Fibroblast of skin of left biceps (primary cell): ENCODE results near the gene NFKBIA.
"Not testable (repeated sequence)": the region's sequence is repeated elsewhere in the genome, so short reads cannot be mapped to it uniquely, and the experiment has no call there.

Experiments used
- DNase-seq, 2 experiments: peaks; one replicate each; pipeline ENCODE4 v3.0.0-alpha.2; 2013; ENCODE audit warnings: low read depth in 2 of 2

The NFKBIA gene

DNA sequence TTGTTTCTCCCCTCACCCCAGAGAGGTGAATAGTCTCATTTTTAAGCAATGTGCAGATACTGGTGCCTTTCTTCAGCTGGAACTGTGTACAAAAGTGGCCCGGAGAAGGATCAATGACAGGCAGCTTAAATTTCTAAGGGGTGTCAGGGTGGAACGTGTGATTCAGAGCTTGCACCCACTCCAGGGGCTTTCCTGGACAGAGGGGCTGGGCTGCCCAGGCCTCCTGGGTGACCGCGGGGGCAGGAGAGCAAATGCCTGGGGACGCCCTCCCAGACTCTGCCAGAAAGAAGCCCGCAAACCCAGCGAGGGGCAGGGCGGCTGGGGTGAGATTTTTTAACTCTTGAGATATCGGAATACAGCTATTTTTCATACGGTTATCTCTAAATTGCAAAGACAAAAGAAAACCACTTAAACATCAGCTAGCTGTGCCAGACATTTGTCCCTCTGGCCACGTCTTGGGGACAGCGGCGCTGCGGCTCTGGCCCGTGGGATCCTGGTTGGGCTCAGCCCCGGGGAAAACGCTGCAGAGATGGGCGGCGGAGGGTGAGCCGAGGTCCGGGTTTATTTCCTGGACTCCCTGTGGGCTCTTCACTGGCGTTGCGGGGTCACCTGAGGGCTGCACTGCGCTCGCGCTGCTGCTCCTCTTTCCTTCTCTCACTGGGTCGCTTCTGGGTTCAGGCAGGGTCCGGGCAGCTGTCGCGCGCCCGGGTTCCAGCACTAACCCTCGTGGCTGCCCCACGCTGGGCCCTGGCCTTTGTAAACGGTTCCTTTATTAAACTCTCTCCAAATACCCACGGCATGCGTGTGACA, 35.8 kb downstream of the NFKBIA start:
- no peak for DNase-seq

DNA sequence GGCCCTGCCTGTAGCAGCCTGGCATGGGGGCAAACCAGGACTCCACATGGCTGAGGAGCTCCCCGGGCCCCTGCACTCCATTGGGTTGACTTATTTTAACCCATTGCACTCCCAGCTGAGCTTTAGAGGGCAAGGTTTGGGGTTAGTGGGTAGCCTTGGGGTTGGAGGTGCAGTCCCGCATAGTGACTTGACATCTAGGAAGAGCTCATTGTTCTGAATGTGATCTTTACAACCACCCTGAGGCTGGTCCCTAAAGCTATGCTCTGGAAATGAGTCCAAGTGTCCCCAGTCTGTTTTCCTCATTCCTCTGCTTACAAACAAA, 36.4 kb downstream of the NFKBIA start:
- DNase-seq: no peak

DNA sequence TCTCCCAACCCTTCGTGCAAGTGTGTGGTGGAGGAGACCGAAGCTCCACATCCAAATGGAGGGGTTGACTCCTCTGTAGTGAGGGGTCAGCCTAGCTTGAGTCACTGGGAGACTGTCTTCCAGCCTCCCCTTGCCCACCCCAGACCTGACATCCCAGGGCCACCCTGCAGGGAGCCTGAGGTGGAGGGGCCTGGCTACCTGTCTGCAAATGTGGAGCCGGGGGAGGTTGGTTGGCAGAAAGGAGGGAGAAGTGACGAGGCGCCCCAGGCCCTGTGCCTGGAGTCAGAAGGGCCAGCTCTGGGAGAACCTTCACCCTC, 37.5 kb downstream of the NFKBIA start:
- no peak for DNase-seq

DNA sequence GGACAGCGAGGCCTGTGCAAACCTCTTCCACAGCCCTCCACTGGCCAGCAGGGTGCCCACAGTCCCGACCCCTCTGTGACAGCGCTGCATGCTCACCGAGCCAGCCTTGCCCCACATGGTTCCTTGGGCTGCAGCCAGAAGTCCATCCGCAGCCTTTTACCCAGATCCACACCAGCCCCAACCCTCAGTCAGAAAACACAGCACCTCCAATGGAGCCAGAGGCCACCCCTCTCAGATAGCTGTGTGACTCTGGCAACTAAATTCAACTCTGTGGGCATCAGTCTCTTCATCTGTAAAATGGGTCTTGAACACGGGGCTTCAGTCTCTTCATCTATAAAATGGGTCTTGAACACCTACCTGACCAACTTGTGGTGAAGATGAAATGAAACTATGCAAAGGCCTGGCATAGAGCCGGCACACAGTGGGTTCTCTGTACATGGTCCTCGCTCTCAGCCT, 38.0 kb downstream of the NFKBIA start:
- DNase-seq: no peak

DNA sequence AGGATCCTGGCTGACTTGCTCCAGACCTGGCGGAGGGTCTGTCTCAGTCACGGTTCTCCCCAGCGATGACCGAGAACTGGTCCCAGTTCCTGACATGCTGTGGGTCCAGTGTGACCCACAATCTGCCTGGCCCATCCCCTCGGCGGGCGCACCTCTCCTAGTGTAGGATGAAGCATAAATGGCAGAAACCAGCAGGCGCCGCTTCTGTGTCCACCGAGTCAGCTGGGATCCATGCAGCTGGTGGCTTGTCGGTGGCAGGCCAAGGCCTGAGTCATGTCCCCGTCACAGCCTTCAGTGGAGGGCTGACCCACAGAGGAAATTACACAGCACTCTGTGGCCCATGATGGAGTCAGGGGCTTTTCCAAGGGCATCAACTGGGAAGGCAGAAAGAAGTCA, 38.5 kb downstream of the NFKBIA start:
- DNase-seq: no peak

DNA sequence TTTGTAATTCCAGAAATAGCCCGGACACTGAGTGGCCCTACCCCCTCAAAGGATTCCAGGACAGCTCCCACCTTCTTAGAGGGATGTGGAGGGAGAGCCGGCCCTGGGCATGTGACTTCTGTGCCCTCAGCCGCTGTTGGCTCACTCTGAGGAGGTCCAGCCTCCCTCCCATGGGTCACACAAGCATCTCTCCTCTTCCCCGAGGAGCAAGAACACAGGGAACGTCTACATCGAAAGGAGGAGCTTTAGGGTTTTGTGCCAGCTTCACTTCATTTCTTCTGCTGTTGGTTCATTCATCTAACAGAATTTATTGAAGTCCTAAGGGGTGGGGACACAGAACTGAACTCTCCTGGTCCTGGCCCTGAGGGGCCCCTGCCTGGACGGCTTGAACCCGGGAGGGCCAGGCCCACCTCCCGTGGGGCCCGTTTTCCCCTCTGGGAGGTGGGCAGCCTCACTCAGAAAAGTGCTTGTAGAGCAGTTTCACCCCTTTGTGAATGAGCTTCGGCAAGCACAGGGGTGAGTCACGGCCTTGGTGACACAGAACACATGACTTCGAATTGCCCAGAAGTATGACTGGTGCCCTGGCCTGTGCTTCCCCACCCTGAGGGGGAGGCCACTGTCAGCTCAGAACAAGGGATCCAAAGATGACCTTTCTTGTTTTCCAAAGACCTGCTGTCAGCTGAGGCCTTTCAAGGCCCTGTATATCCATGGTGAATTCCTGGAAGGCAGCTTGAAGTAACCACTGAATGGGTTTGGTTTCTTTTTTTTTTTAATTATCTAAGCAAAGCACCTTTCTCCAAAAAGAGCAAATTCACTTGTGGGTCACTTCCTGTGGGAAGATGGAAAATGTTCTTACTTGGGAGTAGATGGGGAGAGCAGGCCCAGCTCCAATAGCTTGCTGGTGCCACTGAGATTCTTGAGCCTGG, 39.2 kb downstream of the NFKBIA start:
- no peak for DNase-seq

DNA sequence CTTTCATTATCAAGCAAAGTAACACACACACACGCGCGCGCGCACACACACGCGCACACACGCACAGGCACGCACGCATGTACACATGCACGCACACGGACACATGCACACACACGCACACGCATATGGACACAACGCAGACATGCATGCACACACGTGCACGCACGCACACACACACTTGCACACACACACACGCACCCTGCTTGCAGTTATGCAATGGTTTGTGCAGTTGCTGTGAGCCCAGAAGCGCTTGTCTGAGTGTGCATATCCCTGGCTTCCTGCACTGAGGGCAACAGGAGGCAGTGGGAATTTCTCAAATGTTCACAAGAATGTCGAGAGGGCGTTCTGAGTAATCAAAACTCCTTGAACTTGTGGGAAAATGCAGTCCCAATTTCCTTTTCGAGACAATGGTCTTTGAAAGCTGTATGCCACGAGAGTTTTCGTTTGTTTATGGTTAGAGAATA, 41.6 kb downstream of the NFKBIA start:
- no peak for DNase-seq

DNA sequence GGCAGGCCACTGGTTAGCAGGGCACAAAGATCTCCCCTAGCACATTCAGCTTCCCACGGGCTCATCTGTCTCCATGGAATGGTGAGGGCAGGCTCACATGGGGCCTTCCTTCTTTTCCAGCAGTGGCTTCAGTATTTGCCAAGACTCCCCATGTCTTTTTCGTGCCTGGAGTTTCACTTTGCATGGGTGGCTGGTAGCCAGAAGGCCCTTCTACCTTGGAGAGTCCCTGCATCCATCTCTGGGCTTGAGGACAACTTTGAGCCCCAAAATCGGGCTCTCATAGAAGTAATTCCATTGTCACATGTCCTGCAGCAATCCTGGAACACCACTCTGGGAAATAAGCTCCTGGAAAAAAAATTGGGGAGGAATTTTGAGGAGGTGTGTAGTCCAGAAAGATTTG, 42.1 kb downstream of the NFKBIA start:
- DNase-seq: no peak

DNA sequence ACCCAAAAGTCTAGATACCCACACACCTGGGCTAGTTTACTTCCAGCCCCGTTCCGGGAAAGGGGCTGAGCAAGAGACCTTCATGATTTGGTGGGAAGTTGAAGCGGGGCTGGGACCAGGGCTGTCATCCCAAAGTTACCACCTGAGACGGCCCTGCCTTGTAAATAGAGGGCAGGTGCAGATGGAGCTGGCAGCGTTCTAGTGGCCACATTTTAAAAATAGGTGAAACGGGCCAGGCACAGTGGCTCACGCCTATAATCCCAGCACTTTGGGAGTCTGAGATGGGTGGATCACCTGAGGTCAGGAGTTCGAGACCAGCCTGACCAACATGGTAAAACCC, 43.4 kb downstream of the NFKBIA start:
- no peak for DNase-seq

DNA sequence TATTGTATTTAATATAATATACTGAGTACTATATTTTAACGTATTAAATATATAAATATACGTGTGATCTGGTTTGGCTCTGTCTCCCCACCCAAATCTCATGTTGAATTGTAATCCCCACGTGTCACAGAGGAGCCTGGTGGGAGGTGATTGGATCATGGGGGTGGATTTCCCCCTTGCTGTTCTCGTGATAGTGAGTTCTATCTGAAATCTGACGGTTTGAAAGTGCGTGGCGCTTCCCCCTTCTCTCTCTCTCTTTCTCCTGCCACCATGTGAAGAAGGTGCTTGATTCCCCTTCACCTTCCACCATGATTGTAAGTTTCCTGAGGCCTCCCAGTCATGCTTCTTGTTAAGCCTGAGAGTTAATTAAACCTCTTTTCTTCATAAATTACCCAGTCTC, 44.9 kb downstream of the NFKBIA start:
- not testable (repeated sequence) for DNase-seq

DNA sequence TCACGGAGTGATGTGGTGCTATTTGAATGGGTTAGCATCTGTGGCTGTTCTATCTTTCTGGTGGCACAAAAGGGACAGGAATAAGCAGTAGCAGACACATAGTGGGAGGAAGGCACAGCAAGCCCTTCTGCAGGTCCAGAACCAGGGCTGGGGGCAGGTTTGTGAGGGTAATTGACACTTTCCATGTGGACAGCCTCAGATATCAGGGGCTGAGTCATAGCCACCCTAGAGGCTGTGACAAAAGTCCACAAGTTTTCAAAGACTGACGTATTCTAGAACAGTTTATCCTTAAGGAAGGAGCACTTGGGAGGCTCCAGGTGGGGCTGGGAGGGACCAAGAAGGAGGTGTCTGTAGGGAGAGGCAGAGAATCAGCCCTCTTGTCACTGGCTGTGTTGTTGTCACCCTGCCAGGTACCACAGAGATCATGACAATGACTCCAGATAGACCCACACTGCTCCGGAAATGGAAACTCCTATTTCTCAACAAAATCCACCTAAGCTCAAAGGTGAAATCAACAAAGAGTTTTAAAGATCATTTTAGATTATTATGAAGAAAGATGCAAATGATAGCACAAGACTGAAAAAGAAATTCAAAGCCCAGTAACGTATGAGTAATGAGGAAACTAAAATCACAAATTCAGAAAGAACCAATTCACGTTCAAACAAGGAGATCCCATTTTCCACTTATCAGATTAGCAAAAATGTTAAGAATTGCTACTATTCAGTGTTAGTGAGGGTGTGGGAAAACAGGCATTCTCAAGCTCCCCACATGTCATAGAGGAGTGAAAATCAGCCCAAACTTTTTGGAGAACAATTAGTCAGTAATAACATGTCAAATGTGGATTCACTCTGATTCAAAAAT, 48.3 kb downstream of the NFKBIA start:
- no peak for DNase-seq

DNA sequence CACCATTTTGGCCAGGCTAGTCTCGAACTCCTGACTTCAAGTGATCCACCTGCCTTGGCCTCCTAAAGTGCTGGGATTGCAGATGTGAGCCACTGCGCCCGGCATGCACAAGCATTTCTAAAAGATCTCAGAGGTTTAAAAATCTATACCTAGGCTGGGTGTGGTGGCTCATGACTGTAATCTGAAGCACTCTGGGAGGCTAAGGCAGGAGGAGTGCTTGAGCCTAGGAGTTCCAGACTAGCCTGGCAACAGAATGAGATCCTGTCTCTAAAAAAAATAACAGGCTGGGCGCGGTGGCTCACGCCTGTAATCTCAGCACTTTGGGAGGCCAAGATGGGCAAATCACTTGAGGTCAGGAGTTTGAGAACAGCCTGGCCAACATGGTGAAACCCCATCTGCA, 49.3 kb downstream of the NFKBIA start:
- not testable (repeated sequence) for DNase-seq

DNA sequence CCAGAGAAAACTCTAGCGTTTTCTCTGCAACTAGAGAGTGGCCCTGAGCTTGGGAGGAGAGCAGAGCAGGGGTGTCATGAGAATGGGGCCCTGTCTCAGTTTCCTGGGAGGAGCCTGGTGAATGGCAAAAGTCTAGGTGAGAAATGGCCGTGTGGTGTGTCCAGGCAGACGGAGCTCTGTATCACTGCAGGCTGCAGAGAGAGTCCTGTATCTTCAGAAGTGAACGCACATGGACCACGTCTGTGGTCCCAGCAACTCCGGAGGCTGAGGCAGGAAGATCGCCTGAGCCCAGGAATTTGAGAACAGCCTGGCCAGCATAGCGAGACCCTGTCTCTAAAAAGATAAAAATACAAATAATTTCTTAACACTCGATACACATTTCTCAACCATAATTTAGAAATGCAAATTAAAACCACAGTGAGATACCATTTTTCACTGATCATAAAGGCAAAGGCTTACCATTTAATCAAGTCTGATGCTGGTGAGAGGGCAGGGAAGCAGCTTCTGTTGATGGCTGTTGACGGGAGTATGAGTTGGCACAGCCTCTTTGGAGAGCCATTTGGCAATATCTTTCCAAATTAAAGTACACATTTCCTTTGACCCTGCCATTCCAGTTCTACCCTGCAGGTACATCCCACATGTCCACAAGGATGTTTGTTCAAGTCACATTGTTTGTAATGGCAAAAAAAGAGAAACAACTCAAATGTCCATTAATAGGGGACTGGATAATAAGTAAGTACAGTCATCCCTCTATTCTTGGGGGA, 51.0 kb downstream of the NFKBIA start:
- DNase-seq: no peak

DNA sequence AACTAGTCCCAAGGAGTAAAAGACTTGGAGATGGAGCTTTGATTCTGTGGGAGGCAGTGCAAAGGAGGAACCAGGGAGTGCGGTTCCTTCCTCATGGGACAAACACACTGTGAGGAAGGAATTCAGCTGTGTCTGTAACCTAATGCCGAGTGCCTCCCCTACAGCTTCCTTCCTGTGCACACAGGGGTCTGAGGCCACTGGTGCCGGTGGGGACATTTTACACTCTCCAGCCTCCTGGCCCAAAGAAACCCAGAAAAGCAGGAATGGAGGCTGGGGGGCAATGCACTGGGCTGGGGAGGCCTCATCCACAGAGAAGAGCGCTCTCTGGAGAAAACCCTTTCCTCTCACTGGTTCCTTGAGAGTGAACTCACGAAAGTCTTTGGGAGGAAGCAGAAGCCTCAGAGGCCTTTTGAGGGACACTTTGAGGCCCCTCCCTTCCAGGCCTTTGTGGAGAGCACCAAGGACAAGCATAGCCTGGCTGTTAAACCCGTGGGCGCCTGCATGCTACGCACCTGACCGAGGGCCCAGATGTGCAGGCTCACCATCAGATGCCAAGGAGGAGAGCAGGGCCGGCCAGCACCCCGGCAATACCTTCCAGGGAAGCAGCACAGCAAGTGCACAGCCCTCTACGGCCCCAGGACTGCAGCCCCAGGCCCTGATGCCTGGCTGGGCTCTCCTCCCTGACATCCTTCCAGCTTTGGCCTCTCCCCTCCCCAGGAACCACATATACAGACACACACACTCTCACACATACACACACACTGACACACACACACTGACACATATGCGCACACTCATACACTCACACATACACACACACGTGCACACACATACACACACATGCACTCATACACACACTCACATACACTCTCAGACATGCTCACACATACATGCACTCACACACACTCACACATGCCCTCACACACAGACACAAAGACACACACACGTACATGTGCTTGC, 52.0 kb downstream of the NFKBIA start:
- DNase-seq: no peak

DNA sequence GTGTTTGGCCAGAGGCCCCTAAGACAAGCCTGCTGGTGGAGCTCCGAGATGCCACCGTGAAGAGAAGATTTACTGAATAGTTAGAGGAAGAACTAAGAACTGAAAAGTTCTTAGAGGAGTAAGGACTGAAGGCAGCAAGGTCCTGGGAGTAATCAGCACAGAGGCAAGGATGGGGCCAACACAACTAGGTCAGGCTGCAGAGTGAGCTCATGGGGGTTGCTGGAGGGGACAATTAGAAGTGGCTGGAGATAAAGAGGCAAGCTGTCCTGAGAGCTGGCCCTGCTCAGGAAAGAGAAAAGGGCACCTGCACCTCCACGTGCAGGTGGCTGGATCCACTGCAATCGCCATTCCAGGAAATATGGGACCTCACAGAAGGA, 52.7 kb downstream of the NFKBIA start:
- no peak for DNase-seq
